ENCODE data around the gene PARD3.

- TF ChIP-seq CTCF (IDR thresholded peaks at IDR 0.05) (no peak), POLR2A (IDR thresholded peaks at IDR 0.05) (no peak)
Measured at GRCh38 chr10:34109952-34110702, 705.0 kb downstream of the PARD3 start.
